ENCODE measurements around the gene PDPK1.
"Not testable (repeated sequence)": the region's sequence is repeated elsewhere in the genome, so short reads cannot be mapped to it uniquely, and the experiment has no call there.

DNA sequence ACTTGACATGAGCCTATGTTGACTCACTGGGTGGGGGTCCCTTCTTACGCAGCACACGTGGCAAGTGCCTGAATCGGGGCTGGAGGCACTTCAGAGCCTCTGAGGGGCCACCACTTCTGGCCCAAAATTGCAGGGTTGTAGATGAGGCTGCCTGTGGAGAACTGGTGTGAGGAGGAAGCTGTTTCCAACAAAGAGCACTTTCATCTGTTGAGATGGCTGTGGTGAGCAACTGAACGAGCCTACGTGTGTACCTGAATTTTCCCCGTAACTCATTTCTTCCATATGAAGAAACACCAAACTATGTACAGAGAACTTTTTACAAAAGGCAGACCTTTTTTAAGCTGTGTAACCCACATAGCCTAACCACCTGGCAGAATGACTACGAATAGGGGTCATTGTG lies 64.4 kb downstream of the PDPK1 start:
- TF ChIP-seq POLR2A (IDR thresholded peaks at IDR 0.05) = not testable (repeated sequence)
- TF ChIP-seq, protein P1, sequence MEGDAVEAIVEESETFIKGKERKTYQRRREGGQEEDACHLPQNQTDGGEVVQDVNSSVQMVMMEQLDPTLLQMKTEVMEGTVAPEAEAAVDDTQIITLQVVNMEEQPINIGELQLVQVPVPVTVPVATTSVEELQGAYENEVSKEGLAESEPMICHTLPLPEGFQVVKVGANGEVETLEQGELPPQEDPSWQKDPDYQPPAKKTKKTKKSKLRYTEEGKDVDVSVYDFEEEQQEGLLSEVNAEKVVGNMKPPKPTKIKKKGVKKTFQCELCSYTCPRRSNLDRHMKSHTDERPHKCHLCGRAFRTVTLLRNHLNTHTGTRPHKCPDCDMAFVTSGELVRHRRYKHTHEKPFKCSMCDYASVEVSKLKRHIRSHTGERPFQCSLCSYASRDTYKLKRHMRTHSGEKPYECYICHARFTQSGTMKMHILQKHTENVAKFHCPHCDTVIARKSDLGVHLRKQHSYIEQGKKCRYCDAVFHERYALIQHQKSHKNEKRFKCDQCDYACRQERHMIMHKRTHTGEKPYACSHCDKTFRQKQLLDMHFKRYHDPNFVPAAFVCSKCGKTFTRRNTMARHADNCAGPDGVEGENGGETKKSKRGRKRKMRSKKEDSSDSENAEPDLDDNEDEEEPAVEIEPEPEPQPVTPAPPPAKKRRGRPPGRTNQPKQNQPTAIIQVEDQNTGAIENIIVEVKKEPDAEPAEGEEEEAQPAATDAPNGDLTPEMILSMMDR (IDR thresholded peaks at IDR 0.05 in 4 of 5, conservative IDR thresholded peaks at IDR 0.05 in 1 of 5) = not testable (repeated sequence)

Measured in gastrocnemius medialis (tissue), 4 donors.